Measurements from ENCODE around the gene RTN3.

The RTN3 gene

DNA sequence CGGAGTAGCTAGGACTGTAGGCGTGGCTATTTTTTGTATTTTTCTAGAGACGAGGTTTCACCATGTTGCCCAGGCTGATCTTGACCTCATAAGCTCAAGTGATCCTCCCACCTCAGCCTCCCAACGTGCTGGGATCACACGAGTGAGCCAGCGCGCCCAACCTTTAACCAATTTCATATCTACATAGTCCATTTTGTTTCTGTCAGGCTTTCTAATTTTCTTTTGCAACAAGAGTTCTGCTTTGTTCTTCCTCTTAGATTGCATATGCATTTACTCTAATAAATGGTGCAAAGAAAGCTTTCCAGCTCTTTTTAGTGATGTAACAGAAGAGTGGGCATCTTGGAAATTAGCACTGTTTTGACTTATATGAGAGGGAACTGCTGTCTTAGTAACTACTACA is 13.3 kb downstream of the RTN3 start:
- in situ Hi-C loops (cut with HindIII; ENCODE audit: low pct_ligation_motif_present, low sequenced_read_pairs), result no loop called here
- DNase-seq, result no peak
- TF ChIP-seq CTCF (IDR thresholded peaks at IDR 0.05; ENCODE audit: low read depth, low read length, missing control alignments), result no peak
- Histone ChIP-seq H3K27me3 (replicated peaks) (no peaks in the 10 kb centered on the region), H3K27ac (no peak overlapping the region), H3K4me3 (ENCODE audit: low read depth, low read length) (no peak overlapping the region), H3K36me3 (replicated peaks) (no peaks in the 10 kb centered on the region)

- in situ Hi-C loops (cut with HindIII; ENCODE audit: low pct_ligation_motif_present, low sequenced_read_pairs), result no loop called here
- no peaks in the 10 kb centered on the region for H3K36me3 ChIP-seq (replicated peaks)
- no peak for TF ChIP-seq CTCF (IDR thresholded peaks at IDR 0.05; ENCODE audit: low read depth, low read length, missing control alignments)
- DNase-seq, result no peak
- H3K27ac ChIP-seq, result no peak overlapping the region
- no peaks in the 10 kb centered on the region for H3K27me3 ChIP-seq (replicated peaks)
- H3K4me3 ChIP-seq (ENCODE audit: low read depth, low read length), result no peak overlapping the region
Observed at GRCh38 chr11:63698976-63699733, 17.9 kb downstream of the RTN3 start.

- Histone ChIP-seq H3K36me3 (replicated peaks) (no peaks in the 10 kb centered on the region), H3K4me3 (ENCODE audit: low read depth, low read length) (no peak overlapping the region), H3K27ac (no peak overlapping the region), H3K27me3 (replicated peaks) (no peaks in the 10 kb centered on the region)
- no peak for DNase-seq
- TF ChIP-seq CTCF (IDR thresholded peaks at IDR 0.05; ENCODE audit: low read depth, low read length, missing control alignments), result no peak
- in situ Hi-C loops (cut with HindIII; ENCODE audit: low pct_ligation_motif_present, low sequenced_read_pairs), result no loop called here
Observed at GRCh38 chr11:63699896-63700295, 18.6 kb downstream of the RTN3 start.

DNA sequence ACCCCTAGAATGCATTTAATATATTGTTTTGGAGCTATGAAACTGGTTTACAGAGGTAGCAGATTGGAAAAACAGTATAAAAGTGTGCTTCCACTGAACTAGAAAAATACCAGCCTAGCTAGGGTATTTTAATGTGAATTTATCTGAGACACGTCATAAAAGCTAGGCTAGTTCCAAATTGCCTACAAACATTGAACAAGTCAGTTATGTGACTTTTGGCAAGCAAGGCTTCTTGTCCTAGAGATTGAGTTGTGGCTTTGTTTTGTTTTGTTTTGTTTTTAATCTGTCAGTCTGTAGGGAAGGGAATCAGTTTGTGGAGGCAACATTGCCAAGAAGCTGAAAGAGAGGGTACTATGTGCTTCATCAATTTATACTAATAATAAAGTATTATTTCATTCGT is 24.2 kb downstream of the RTN3 start:
- DNase-seq, result no peak
- H3K27ac ChIP-seq, result no peak overlapping the region
- no peak overlapping the region for H3K4me3 ChIP-seq (ENCODE audit: low read depth, low read length)
- no peak for TF ChIP-seq CTCF (IDR thresholded peaks at IDR 0.05; ENCODE audit: low read depth, low read length, missing control alignments)
- in situ Hi-C loops (cut with HindIII; ENCODE audit: low pct_ligation_motif_present, low sequenced_read_pairs), result no loop called here
- H3K36me3 ChIP-seq (replicated peaks), result no peaks in the 10 kb centered on the region
- H3K27me3 ChIP-seq (replicated peaks), result no peaks in the 10 kb centered on the region

GRCh38 chr11:63708764-63709163 is 27.5 kb downstream of the RTN3 start:
- in situ Hi-C loops (cut with HindIII; ENCODE audit: low pct_ligation_motif_present, low sequenced_read_pairs), result no loop called here

More at GRCh38 chr11:63708764-63709163, 27.5 kb downstream of the RTN3 start:
- Histone ChIP-seq H3K27me3 (replicated peaks) (no peaks in the 10 kb centered on the region), H3K36me3 (replicated peaks) (no peaks in the 10 kb centered on the region), H3K27ac (no peak overlapping the region), H3K4me3 (ENCODE audit: low read depth, low read length) (no peak overlapping the region)
- TF ChIP-seq CTCF (IDR thresholded peaks at IDR 0.05; ENCODE audit: low read depth, low read length, missing control alignments), result no peak
- DNase-seq, result no peak
